ENCODE results near the gene MAD1L1.

- TF ChIP-seq SIX5 (IDR thresholded peaks at IDR 0.05; ENCODE audit: low read depth, low read length) (no peak), MAFK (IDR thresholded peaks at IDR 0.05; ENCODE audit: low read depth, low read length) (no peak), SP1 (IDR thresholded peaks at IDR 0.05; ENCODE audit: low read depth, low read length) (no peak), SIN3A (conservative IDR thresholded peaks at IDR 0.05 in 1 of 2, IDR thresholded peaks at IDR 0.05 in 1 of 2; ENCODE audit: low read depth in 1 of 2, low read length in 2 of 2) (no peak), EGR1 (IDR thresholded peaks at IDR 0.05; ENCODE audit: borderline replicate concordance, low read depth, low read length) (no peak), EP300 (IDR thresholded peaks at IDR 0.05; ENCODE audit: borderline replicate concordance in 1 of 2, low read depth in 2 of 2, low read length in 2 of 2) (no peak), TAF1 (IDR thresholded peaks at IDR 0.05; ENCODE audit: low read depth, low read length) (no peak), SAP30 (IDR thresholded peaks at IDR 0.05; ENCODE audit: insufficient read depth, insufficient replicate concordance, low read length) (no peak), POU5F1 (IDR thresholded peaks at IDR 0.05; ENCODE audit: low read depth, low read length) (no peak), CREB1 (IDR thresholded peaks at IDR 0.05) (no peak), ZNF274 (IDR thresholded peaks at IDR 0.05; ENCODE audit: borderline replicate concordance, extremely low read depth, low read length) (no peak), POLR2AphosphoS5 (IDR thresholded peaks at IDR 0.05; ENCODE audit: low read depth, low read length) (no peak)
- TF ChIP-seq, protein P1, sequence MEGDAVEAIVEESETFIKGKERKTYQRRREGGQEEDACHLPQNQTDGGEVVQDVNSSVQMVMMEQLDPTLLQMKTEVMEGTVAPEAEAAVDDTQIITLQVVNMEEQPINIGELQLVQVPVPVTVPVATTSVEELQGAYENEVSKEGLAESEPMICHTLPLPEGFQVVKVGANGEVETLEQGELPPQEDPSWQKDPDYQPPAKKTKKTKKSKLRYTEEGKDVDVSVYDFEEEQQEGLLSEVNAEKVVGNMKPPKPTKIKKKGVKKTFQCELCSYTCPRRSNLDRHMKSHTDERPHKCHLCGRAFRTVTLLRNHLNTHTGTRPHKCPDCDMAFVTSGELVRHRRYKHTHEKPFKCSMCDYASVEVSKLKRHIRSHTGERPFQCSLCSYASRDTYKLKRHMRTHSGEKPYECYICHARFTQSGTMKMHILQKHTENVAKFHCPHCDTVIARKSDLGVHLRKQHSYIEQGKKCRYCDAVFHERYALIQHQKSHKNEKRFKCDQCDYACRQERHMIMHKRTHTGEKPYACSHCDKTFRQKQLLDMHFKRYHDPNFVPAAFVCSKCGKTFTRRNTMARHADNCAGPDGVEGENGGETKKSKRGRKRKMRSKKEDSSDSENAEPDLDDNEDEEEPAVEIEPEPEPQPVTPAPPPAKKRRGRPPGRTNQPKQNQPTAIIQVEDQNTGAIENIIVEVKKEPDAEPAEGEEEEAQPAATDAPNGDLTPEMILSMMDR (IDR thresholded peaks at IDR 0.05; ENCODE audit: control extremely low read depth in 1 of 3, insufficient read depth in 1 of 3, low read depth in 1 of 3, low read length in 3 of 3): no peak
- TF ChIP-seq, protein P2, sequence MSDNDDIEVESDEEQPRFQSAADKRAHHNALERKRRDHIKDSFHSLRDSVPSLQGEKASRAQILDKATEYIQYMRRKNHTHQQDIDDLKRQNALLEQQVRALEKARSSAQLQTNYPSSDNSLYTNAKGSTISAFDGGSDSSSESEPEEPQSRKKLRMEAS (IDR thresholded peaks at IDR 0.05): no peak
Measured at GRCh38 chr7:1989049-1989860, 243.5 kb downstream of the MAD1L1 start.
